Germinal center (tissue), 1 donor: Measurements from ENCODE around the gene STRA8.

ENCODE experiments used
- DNase-seq: peaks from one replicate; pipeline ENCODE4 v3.0.0; 2012; ENCODE audit warnings: mixed read lengths, low spot score

STRA8 gene

DNA sequence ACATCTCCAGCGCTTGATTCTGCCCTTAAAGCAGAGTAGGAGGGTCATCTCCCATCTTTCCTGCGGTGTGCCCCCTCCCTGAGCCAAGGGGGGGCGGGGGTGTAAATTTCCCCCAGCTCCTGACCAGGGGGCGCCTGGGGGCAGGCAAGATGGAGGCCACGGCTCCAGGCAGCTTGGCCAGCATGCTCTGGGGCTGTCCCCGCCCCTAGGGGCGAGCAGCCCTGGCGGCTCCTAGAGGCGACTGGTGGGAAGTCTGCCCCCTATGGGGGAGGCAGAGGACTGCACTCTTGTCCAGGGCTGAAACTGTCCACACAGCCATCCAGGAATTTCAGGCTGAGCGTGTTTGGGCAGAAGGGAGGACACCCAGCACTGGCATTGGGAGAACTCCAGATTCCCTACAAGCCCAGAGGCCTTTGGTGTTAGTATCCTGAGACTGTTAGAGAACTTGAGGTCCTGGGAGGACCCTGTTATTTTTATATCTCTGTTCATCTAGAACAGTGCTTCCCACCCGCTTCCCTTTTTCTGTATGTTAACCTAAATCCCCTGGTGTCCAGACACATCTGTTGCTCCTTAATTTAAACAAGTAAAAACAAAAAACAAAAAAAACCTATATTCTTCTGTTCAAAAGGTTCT, 4.6 kb downstream of the STRA8 start:
- no peak for DNase-seq

DNA sequence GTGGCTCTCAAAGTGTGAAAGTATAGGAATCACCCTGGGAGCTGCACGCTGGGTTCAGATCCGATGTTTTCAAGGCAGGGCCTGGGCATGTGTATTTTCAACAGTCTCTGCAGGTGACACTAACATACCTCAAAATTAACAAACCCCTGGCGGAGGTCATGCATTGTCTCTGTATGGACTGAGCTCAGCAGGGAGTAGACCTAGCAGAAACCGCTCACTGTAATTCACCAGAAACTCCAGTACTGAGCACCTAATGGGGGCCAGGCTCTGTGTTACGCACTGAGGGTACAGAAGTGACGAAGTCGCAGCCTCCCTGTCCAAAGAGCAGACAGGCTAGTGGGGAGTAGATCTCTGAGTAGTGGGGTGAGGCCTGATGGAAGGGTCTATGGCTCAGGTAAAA, 5.6 kb downstream of the STRA8 start:
- DNase-seq, result no peak

DNA sequence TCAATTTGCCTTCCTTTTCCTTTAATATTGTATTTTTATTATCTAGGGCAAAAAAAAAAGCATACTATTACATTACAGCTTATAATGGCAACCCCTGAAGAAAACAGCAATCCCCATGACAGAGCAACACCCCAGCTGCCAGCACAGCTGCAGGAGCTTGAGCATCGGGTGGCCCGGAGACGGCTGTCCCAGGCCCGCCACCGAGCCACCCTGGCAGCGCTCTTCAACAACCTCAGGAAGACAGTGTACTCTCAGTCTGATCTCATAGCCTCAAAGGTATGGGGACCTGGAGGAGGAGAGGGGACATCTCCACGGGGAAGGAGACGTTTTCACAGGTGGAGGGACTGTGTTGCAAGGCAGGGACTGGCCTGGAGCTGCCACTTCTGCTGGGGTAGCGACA, 6.8 kb downstream of the STRA8 start:
- DNase-seq, result no peak

DNA sequence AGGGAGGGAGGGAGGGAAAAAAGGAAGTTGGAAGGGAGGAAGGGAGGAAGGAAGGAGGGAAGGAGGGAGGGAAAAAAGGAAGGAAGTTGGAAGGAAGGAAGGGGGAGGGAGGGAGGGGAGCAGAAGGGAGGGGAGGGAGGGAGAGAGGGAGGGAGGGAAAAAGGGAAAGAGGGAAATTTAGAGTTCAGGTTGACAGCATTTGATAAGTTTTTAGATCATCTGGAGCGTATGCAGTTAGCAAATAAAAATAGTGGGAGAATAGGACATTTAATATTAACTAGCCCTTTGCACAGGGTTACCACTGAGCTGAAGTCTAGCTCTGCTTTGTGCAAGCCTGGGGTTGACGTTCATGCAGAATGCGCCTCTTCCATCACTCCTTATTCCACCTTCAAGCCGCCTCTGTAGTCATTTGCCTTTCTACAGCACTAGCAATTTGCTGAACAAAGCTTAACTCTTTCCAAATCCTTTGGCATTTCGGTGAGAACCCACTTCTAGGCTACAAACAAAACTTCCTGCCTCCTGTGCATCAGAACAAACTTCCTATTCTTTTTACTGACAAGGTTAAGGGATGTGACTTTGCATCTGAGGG, 8.6 kb downstream of the STRA8 start:
- DNase-seq, result no peak

DNA sequence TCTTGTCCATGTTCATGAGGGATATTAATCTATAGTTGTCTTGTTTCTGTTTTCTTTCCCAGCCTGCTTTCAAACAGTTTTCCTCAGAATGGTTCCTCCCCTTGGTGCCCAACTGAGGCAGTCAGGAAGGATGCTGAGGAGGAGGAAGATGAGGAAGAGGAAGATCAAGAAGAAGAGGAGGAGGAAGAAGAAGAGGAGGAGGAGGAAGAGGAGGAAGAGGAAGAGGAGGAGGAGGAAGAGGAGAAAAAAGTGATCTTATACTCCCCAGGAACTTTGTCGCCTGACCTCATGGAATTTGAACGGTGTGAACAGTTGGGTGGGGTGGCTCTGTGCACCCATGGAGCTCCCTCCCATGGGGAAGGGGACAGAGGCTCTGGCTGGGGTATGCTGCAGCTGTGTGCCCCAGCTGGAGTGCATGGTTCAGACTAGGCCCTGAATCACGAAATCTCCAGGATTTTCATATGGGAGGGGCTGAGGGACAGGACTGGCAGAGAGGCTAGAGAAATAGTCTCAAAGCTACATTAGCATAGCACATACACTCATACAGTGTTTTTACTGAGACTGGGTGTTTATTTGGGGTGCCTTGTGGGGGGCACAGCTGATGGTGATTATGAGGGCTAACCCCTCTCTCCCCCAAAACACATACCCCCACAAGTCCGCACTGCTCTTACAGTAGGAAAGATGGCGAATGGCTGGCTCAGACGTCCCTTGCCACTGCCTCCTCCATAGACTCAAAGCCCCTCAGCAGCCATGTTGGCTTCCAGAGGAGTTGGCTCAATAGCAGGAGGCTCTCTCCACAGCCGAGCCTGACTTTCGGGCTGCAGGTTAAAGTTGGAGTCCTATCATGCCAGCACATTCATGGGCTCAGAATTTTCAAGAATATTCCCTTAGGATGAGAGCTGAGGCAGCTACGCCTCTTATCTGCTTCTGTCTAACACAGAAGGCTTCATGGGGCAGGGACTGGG, 11.9 kb downstream of the STRA8 start:
- DNase-seq, result no peak

DNA sequence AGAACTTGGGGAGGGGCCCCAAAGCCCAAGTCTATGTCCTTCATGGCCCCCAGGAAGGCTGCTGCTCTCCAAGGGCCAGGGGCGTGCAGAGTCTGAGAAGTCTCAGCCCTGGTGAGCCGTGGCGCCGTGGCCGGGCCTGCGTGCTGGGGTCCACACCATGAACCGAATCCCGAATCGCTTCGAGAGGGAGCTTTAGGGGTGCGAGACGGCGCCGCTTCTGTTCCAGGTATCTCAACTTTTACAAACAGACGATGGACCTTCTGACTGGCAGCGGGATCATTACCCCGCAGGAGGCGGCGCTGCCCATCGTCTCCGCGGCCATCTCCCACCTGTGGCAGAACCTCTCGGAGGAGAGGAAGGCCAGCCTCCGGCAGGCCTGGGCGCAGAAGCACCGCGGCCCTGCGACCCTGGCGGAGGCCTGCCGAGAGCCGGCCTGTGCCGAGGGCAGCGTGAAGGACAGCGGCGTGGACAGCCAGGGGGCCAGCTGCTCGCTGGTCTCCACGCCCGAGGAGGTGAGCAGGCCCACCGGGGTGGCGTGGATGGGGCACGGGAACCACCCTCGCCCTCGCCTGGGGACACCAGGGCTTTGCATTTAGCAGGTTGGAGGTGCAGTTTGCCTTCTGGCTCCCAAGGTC, 12.7 kb downstream of the STRA8 start:
- DNase-seq, result no peak

DNA sequence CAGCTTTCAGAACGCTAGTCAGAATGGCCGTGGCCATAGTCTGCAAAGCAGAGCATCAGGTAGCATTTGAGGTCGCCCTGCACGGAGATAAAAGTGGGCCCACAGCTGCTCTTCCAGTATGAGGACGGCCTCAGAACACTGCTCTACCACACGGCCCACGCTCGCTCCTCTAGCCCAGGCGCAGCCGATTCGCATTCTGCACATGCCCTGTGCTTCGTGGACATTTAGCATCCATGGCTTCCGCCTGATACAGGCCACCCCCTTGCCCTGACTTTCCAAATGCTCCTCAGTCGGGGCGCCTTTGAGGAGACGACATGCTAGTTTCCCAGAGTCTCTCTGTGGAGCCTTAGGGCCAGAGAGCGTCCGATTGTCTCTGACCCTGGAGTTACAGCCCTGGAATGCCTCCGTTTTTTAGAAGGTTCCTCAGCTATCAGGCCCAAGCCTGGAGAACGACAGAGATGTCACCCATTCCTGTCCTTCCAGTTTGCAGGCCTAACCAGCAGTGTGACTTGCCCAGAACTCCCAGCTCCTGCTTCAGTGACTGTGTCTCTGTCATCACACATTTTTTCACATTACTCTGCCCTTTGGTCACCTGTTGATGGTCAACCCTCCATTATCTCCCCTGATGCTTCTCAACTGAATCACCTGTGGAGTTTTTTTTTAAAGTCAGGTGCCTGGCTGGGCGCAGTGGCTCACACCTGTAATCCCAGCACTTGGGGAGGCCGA, 14.3 kb downstream of the STRA8 start:
- DNase-seq, result no peak

DNA sequence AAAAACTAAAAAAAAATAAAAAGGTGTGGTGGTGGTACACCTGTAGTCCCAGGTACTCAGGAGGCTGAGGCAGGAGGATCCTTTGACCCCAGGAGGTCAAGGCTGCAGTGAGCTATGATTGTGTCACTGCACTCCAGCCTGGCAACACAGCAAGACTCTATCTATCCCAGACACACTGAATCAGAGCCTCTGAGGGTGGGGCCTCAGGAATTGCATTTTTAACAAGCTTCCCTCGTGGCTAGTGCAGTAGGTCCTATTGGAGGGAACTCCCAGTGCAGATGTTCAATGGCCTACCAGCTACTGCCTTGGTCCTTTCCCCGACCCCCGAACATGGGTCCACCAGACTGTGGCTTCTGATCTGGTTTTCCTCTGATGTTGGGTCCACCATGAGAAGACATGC, 14.9 kb downstream of the STRA8 start:
- DNase-seq, result no peak

DNA sequence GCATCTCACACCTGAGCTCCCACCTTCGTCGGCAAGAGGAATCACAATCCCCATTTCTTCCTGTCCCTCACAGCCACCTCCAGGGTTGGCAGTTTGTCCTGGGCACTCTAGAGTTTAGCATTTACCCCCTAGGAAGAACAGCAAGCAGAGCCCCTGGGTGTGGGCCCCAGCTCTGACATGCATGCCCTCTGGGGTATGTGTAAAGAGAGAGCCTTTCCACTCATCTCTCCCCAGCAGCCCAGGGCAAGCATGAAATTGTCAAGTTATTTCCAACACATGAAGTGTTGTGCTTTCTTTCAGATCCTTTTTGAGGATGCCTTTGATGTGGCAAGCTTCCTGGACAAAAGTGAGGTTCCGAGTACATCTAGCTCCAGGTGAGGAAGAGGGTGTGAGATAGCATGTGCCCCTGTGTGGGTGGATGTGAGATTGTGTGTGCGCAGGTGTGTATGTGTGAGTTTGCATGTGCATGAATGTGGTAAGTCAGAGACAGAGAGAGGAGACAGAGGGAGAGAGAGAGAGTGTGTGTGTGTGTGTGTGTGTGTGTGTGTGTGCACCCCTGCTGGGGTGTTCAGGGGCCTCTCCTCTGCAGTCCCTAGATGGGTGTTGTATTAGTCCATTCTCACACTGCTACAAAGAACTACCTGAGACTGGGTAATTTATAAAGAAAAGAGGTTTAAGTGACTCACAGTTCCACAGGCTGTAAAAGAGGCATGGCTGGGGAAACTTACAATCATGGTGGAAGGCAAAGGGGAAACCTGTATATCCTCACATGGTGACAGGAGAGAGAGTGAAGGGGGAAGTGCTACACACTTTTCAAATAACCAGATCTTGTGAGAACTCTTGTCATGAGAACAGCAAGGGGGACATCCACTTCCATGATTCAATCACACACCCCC, 18.1 kb downstream of the STRA8 start:
- no peak for DNase-seq

DNA sequence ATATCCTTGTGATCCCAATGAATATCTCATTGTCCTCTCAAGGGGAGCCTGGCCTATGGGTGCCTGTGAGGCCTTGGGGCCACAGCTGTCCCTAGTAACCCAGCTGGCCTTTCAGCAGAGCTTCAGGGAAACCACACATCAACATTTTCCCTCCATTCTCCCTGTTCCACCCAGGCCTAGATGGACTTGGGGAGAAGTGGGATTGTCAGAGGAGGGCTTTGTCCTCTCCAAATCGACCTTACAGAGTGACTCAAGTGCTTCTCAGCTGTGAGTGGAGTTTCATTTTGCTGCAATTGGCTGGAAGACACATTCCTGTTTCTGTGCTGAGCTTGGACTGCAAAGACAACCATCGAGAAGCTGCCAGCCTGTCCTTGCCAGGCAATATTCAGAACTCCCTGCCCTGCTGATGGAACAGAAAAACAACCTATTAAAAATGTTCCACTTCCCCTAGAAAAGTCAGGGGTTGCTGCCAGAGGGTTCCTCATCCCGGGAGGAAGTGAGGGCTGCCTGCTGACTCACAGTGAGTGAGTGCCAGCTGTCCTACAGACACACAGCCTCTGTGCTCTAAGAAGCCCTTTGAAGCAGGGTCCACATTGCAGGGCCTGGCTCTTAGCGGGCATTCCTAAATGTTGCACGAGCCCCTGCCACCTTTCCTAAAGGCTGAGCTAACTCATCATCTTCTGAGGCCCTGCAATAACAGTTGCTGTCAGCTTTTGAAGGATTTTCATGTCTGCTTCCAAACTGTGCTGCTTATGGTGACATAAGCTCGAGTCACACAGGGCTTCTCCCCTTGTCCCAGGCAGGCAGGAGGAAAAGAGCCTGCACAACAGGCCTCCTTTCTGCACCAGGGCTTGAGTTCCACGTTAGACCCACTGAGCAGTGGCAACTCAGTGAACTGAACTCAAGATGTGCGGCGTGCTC, 20.5 kb downstream of the STRA8 start:
- no peak for DNase-seq

DNA sequence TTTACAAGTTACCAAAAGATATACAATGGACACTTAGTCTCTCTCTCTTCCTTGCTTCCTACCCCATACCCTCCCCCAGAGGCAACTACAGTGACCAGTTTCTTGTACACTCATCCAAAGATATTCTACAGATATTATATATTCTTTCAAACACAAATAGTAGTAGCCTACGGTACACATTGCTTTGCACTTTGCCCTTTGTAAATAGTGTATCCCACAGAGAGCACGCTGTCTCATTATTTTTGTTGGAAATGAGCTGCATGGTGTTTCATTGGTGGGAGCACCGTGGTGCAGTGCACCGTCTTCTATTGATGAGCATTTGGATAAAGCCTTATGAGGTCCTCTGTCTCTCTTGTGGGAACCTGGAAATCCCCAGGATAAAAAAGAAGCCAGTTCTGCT, 24.2 kb downstream of the STRA8 start:
- DNase-seq, result no peak

DNA sequence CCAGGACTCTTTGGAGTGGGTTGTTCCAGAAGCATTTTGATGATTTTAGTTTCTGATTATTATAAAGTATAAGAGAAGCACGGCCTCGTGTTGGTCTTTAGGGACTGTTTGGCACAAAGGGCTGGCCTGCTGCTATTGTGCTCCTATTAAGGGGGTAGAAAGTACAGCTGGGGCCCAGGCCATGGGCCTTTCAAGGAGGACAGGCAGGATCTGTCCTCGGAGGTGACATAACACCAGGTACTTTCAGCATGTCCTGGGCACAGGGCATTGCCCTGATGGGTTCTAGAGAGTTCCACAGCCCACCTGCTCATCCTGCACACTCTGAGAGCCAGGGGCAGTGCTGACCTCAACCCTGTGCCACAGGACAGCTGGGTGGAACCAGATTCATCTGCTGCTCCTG, 24.9 kb downstream of the STRA8 start:
- DNase-seq, result no peak

DNA sequence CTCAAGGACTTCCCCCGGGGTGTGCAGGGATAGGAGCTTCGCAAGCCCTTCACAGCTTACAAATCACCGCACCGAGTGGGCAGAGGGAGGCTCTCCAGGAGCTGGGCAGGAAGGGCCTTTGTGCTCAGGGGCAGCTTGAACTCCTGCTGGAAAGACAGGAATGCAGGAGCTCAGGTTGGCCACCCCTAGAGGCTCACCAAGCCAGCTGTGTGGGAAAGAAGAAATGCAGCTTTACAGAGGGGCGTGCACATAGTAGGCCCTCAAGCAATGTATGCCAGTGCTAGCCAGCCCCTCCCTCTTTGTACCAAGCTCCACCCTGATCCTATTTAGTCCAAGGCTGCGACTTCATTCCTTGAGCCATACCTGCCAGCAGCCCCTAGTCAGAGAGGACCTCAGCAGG, 26.1 kb downstream of the STRA8 start:
- DNase-seq, result no peak

DNA sequence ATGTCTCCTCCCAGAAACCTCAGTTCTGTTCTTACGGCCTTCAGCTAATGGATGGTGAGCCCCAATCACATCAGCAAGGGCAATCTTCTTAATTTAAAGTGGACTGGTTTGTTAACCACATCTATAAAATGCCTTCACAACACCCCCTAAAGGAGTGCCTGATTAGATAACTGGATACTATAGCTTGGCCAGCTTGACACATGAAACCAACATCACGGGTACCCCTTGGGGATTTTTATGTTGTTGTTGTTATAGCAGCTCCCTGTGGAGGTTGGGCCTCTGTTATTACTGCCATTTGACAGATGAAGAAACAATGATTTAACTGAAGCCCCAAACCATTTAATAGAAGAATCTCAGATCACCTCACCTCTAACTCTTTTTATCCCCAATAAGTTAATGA, 26.8 kb downstream of the STRA8 start:
- no peak for DNase-seq

DNA sequence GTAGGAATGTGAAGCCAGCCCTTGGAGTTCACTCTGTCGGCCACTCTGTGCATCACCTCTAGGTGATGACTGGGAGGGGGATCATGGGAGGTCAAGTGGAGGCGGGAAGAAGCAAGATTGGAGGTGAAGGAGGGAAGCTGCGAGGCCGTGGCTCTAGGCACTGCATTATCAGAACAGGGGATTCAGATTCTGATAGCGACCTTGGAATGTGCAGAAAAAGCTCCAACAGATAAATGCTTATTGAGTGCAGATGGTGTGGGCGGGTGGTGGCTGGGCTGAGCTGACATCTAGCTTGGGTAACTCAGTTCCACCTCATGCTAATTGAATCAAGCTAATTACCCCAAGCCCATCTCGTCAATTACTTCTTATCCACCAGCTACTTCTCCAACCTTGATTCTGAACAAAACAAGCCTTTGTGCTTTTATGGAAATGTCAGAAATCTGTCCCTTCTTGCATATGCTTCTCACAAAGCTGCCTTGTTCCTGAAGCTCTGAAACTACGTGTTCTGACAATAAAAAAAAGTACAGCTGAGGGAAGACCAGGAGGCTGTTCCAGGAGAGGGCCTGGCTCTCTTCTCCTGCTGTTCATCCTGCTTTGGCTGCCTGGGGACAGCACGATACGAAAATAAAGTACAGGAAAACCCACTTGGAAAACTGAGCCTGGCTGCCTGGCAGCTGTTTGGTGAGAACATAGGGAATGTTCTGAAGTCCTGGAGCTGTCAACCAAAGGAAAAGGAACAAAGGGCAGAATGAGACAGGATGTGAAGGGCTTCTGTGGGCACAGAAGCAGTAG, 27.5 kb downstream of the STRA8 start:
- DNase-seq, result no peak

DNA sequence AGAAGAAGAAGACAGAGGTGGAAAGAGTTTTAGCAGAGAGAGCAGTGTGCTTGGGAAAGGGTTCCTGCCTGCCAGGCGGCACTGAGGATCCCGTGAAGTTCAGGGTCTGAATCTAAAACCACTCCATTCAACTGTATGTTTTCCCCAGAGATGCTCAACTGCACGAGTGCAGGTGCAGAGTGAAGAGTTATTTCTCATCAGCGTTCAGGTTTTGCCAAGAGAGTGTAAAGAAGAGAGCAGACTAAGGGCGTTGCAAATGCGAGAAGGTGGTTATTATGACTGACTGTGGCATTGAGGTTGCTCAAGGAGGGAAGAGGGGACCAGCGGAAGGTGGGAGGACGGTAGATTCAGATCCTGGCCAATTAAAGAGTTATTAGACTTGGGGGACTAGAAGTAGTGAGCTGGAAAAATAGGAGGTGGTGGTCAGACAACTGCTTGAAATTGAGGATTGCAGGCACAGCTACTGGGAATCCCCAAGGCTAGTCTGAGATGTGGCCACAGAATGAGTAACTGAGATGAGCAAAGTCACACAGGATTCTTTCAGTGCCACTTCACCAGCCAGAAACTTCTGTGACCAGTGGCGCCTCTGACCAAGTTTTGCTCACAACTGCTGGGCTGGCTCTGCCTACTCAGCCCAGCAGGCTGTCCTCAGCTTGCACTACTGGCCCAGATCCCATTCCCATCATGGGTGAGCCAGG, 29.1 kb downstream of the STRA8 start:
- DNase-seq, result no peak

DNA sequence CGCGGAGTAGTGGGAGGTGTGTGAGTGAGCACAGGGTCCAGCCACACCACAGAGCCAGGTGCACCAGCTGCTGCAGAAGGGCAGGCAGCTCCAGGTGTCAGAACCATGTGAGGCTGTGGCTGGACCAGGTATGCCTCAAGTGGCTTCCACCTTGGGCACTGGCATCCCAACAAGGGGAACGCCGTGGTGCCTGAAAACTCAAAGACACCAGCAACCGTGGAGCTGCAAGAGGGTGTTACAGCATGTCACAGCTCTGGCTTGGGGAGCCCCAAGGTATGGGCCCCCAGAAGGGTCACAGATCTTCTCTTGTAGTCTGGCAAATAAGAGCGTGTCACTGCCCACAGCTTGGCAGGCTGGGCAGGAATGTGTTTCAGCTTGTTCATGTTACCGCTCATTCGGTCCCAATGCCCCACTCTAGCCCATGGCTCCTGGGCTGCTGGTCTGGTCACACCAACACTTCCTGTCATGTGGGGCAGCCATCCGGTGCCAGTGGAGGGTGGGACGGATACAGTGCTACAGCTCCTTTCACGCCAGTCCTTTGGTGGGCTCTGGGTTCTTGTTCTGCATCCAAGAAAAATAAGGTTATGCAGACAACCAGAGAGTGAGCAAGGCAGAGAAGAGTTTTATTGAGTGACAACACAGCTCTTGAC, 29.8 kb downstream of the STRA8 start:
- DNase-seq, result no peak

DNA sequence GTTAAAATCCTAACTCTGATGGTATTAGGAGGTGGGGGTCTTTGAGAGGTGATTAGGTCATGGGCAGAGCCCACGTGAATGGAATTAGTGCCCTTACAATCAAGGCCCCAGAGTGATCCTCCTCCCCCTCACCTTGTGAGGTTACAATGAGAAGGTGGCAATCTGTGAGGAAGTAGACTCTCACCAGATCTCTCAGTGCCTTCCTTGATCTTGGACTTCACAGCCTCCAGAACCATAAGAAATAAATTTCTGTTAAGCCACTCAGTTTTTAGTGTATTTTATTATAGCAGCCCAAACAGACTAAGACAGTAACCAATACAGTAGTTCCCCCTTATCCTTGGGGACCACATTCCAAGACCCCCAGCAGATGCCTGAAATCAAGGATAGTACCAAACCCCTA, 32.0 kb downstream of the STRA8 start:
- no peak for DNase-seq
